OCI-LY3 (cell line): ENCODE data around the gene PKIG.
A peak's percentile ranks its signal among the peaks of the same experiment; 100 is the strongest.

Experiments used
- H2AFZ ChIP-seq: fragments of 200-600, 300-600 bp; shearing (Covaris generic); 2 replicates; pipeline ENCODE4 v1.6.0; 2014; ENCODE audit warnings: antibody characterized with exemption, low read depth, low read length
- H3K27ac ChIP-seq: fragments of 200-600, 300-600 bp; sonication (generic); 2 replicates; pipeline ENCODE4 v1.5.1; 2014; ENCODE audit warnings: mild to moderate bottlenecking, low read length, moderate library complexity, mixed read lengths
- H3K27me3 ChIP-seq: fragments of 200-600, 300-600 bp; sonication (generic); 2 replicates; pipeline ENCODE4 v1.6.1; 2014; ENCODE audit warnings: low read depth, low read length, mixed read lengths
- H3K36me3 ChIP-seq: fragments of 200-600, 300-600 bp; sonication (generic); replicated peaks from 2 replicates; pipeline ENCODE3; 2014; ENCODE audit warnings: low read depth, low read length, mixed read lengths
- H3K4me1 ChIP-seq: fragments of 300-600, 200-600 bp; sonication (generic); 2 replicates; pipeline ENCODE4 v1.6.1; 2014; ENCODE audit warnings: low read length, mixed read lengths
- H3K4me2 ChIP-seq: fragments of 200-600, 300-600 bp; sonication (generic); 2 replicates; pipeline ENCODE4 v1.6.1; 2014; ENCODE audit warnings: low read length, mixed read lengths
- H3K4me3 ChIP-seq: fragments of 300-600, 200-600 bp; sonication (generic); 2 replicates; pipeline ENCODE4 v1.5.1; 2014; ENCODE audit warnings: antibody characterized with exemption, mild to moderate bottlenecking, low read length, moderate library complexity
- H3K79me2 ChIP-seq: fragments of 300-600, 200-600 bp; shearing (Covaris generic); 2 replicates; pipeline ENCODE4 v1.6.1; 2014; ENCODE audit warnings: mild to moderate bottlenecking, low read length, mixed read lengths
- H3K9ac ChIP-seq: fragments of 300-600, 200-600 bp; shearing (Covaris generic); 2 replicates; pipeline ENCODE4 v1.6.0; 2014; ENCODE audit warnings: mild to moderate bottlenecking, low read length, moderate library complexity
- H3K9me3 ChIP-seq: fragments of 200-600, 300-600 bp; shearing (Covaris generic); 2 replicates; pipeline ENCODE4 v1.6.1; 2014; ENCODE audit warnings: low read length, mixed read lengths; ENCODE audit not compliant: insufficient read depth
- H4K20me1 ChIP-seq: fragments of 200-600, 300-600 bp; sonication (generic); 2 replicates; pipeline ENCODE4 v1.6.1; 2016; ENCODE audit warnings: low read length, mixed read lengths; ENCODE audit not compliant: insufficient read depth
- EZH2phosphoT487 ChIP-seq: fragments of 200-600 bp; shearing (Covaris generic); IDR thresholded peaks from 2 replicates; pipeline ENCODE4 v1.6.1; 2018; ENCODE audit warnings: antibody characterized with exemption, mixed run types, low read depth
- TF ChIP-seq, protein P1 (sequence below): fragments of 200-600, 300-600 bp; sonication (generic); IDR thresholded peaks from 2 replicates; pipeline ENCODE4 v1.5.1; 2014; ENCODE audit warnings: antibody characterized with exemption, low read length, low read depth

The PKIG gene

GRCh38 chr20:44610313-44610962, 28.1 kb downstream of the PKIG start:
- no peak for TF ChIP-seq EZH2phosphoT487
- TF ChIP-seq, protein P1, sequence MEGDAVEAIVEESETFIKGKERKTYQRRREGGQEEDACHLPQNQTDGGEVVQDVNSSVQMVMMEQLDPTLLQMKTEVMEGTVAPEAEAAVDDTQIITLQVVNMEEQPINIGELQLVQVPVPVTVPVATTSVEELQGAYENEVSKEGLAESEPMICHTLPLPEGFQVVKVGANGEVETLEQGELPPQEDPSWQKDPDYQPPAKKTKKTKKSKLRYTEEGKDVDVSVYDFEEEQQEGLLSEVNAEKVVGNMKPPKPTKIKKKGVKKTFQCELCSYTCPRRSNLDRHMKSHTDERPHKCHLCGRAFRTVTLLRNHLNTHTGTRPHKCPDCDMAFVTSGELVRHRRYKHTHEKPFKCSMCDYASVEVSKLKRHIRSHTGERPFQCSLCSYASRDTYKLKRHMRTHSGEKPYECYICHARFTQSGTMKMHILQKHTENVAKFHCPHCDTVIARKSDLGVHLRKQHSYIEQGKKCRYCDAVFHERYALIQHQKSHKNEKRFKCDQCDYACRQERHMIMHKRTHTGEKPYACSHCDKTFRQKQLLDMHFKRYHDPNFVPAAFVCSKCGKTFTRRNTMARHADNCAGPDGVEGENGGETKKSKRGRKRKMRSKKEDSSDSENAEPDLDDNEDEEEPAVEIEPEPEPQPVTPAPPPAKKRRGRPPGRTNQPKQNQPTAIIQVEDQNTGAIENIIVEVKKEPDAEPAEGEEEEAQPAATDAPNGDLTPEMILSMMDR, result no peak
- Histone ChIP-seq H2AFZ (no peak overlapping the region), H3K9ac (no peak overlapping the region), H3K27ac (peak overlapping the region; percentile 22; the same call in 1 of the 2 replicates), H3K9me3 (no peaks in the 10 kb centered on the region), H4K20me1 (peaks cover 93% of the 10 kb centered on the region), H3K4me3 (no peak overlapping the region), H3K36me3 (peaks cover 73% of the 10 kb centered on the region), H3K4me2 (no peak overlapping the region), H3K79me2 (peaks cover 98% of the 10 kb centered on the region), H3K4me1 (peaks cover 15% of the 10 kb centered on the region), H3K27me3 (no peaks in the 10 kb centered on the region)

DNA sequence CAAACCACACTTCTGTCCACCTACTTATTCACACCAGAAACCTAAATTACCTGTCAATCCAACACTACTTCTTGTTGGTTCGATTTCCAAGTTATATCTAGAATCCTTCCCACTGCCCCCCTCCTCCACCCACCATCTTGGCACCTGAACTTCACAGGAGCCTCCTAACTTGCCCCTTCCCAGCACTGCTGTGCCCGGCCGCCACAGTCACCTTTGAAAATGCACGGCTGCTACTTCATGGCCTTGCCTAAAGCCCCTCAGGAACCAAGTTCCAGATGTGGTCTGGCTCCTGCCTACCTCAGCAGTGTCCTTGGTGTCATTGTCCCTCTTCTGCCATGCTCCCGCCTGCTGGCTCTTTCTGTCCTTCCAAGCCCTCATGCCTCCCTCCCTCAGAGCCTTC, 31.2 kb downstream of the PKIG start:
- Histone ChIP-seq H3K27me3 (no peaks in the 10 kb centered on the region), H3K27ac (no peak overlapping the region), H2AFZ (no peak overlapping the region), H3K9me3 (no peaks in the 10 kb centered on the region), H3K9ac (no peak overlapping the region), H3K36me3 (peaks cover 89% of the 10 kb centered on the region), H3K79me2 (peaks cover 73% of the 10 kb centered on the region), H4K20me1 (peaks cover 92% of the 10 kb centered on the region), H3K4me3 (no peak overlapping the region), H3K4me1 (peaks cover 13% of the 10 kb centered on the region), H3K4me2 (no peak overlapping the region)
- TF ChIP-seq, protein P1, result no peak
- TF ChIP-seq EZH2phosphoT487, result no peak

DNA sequence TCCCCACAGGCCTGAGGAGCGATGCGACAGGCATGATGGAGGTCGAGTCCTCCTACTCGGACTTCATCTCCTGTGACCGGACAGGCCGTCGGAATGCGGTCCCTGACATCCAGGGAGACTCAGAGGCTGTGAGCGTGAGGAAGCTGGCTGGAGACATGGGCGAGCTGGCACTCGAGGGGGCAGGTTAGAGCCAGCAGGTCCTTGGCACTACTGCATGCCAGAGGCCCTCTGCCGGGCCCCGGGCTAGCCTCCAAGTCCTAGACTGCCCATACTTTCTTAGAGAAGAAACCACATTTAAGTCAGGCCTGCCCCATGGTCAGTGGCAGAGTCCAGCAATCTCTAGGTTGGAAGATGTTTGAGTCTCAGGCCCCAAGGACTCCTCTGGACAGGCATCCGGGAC, 32.1 kb downstream of the PKIG start:
- Histone ChIP-seq H3K4me2 (no peak overlapping the region), H3K27me3 (no peaks in the 10 kb centered on the region), H4K20me1 (peaks cover 92% of the 10 kb centered on the region), H3K79me2 (peaks cover 64% of the 10 kb centered on the region), H3K27ac (no peak overlapping the region), H3K9ac (no peak overlapping the region), H3K36me3 (peaks cover 90% of the 10 kb centered on the region), H3K4me3 (no peak overlapping the region), H2AFZ (no peak overlapping the region), H3K4me1 (peaks cover 4% of the 10 kb centered on the region), H3K9me3 (no peaks in the 10 kb centered on the region)
- no peak for TF ChIP-seq EZH2phosphoT487
- TF ChIP-seq, protein P1, result no peak

- H3K36me3 ChIP-seq, result peaks cover 94% of the 10 kb centered on the region
- TF ChIP-seq, protein P1, result no peak
- no peak for TF ChIP-seq EZH2phosphoT487
Observed at GRCh38 chr20:44615169-44615791, 32.9 kb downstream of the PKIG start.

More at GRCh38 chr20:44615169-44615791, 32.9 kb downstream of the PKIG start:
- H3K79me2 ChIP-seq, result peaks cover 56% of the 10 kb centered on the region
- H3K4me1 ChIP-seq, result no peaks in the 10 kb centered on the region
- no peaks in the 10 kb centered on the region for H3K27me3 ChIP-seq
- H3K4me2 ChIP-seq, result no peak overlapping the region
- no peak overlapping the region for H3K4me3 ChIP-seq
- no peaks in the 10 kb centered on the region for H3K9me3 ChIP-seq
- H3K27ac ChIP-seq, result no peak overlapping the region
- no peak overlapping the region for H2AFZ ChIP-seq
- peaks cover 92% of the 10 kb centered on the region for H4K20me1 ChIP-seq
- H3K9ac ChIP-seq, result no peak overlapping the region
